ENCODE data around the gene STPG1.

The STPG1 gene

DNA sequence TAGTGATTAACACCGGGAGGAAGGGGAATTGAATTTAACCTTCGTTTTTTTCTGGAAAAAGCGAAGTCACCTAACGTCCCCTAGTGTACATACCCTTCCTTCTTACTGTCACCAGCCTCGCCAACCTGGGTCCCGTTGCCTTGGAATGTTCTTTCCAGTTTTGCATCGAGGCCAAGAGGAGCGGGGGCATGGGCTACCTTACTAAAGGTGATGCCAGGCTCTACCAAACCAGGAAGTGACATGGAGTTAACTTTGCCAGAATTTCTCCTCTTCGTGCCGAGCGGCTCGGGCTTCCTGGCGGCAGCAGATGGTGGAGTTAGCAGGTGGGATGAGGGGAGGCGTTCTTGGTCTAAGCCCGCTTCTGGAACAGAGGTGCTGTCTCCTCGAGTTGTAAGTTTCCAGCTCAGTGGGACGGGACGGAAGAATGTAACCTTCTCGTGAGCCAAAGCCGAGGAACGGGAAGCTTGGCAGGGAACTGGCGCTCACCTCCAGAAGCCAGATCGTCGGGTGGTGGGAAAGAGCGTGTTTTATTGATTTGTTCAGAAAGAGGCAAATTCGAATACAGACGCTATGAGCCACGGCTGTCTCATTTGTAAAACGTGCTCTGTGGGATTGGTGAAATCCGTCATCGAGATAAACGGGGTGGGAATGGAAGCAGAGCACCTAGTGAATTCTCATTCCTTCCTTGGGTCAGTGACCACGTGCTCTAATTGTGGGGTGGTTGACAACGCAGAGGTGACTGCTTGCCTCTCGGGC, 2.5 kb upstream of the STPG1 start:
- no peak for DNase-seq (ENCODE audit: extremely low spot score)
- POLR2A ChIA-PET: interaction anchor here (1.0 to 1.2 kb wide), 2 partner anchors 86 to 329 kb away, joined by 3 to 7 read pairs; partner anchors contain the start of genes CLIC4 and RCAN3
- CTCF ChIA-PET: interaction anchor here (0.8 to 9.8 kb wide), 42 partner anchors 9 to 644 kb away, joined by 3 to 99 read pairs (median 5); partner anchors contain the start of gene IFNLR1
- TF ChIP-seq CTCF (IDR thresholded peaks at IDR 0.05; ENCODE audit: control extremely low read depth, extremely low read depth, low read depth, missing control alignments): no peak

- DNase-seq (ENCODE audit: extremely low spot score): peak; percentile 97
- ChIA-PET POLR2A (interaction anchor here (0.7 to 1.2 kb wide), 3 partner anchors 66 to 330 kb away, joined by 3 to 7 read pairs (median 3); partner anchors contain the start of genes CLIC4 and RCAN3), CTCF (interaction anchor here (0.8 to 9.8 kb wide), 45 partner anchors 8 to 643 kb away, joined by 3 to 99 read pairs (median 5); partner anchors contain the start of gene IFNLR1)
- TF ChIP-seq CTCF (IDR thresholded peaks at IDR 0.05; ENCODE audit: control extremely low read depth, extremely low read depth, low read depth, missing control alignments): peak; percentile 85
Observed at GRCh38 chr1:24415334-24415909, 1.8 kb upstream of the STPG1 start, which contains the start of gene NIPAL3. Gene NIPAL3 (plus strand): TSS chr1:24415802. CDS start chr1:24419548, 3,746 bp downstream.

DNA sequence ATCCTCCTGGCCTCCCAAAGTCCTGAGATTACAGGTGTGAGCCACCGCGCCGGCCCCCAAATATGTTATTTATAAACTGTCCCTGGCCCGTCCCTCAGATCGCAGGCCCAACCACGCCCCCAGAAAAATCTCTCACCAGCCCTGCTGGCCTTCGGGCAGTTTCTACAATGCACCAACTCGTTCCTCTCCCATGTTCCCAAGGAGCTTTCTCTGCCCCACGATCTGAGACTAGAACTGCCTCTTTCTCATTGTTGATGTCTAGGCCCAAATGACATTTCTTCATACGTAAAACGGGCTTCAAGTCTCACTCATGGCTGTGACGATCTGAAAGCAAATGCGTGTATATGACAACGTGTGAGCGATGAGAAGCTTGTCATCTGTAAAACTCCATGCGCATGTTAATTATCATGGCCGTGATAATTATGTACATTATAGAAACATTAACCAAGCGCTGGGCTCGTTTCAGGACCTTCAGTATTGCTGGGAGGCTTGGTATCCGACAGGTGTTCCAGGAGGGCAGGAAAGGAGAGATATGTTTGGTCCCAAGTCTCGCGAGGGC, 1.3 kb upstream of the STPG1 start:
- no peak for TF ChIP-seq CTCF (IDR thresholded peaks at IDR 0.05; ENCODE audit: control extremely low read depth, extremely low read depth, low read depth, missing control alignments)
- ChIA-PET POLR2A (interaction anchor here (0.7 to 1.0 kb wide), 2 partner anchors 67 to 330 kb away, joined by 3 to 7 read pairs; partner anchors contain the start of gene CLIC4), CTCF (interaction anchor here (0.8 to 9.8 kb wide), 45 partner anchors 8 to 643 kb away, joined by 3 to 99 read pairs (median 5); partner anchors contain the start of gene IFNLR1)
- no peak for DNase-seq (ENCODE audit: extremely low spot score)

DNA sequence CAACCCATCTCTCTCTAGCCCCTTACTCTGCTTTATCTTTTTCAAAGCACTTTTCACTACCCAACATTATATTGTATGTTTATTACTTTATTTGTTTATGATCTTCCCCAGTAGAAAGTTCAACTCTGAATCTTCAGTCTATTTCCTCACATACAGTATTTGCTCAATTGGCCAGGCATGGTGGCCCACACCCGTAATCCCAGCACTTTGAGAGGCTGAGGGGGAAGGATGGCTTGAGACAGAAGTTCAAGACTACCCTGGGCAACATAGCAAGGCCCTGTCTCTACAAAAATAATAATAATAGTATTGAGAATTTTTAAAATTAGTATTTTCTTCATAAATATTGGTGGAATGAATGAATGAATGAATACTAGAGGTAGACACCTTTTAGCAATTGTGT, 1.2 kb downstream of the STPG1 start:
- CTCF ChIA-PET: interaction anchor here (1.3 to 9.8 kb wide), 7 partner anchors 9 to 212 kb away, joined by 3 to 99 read pairs (median 15); no protein-coding TSS in a partner anchor
- TF ChIP-seq CTCF (IDR thresholded peaks at IDR 0.05; ENCODE audit: control extremely low read depth, extremely low read depth, low read depth, missing control alignments): no peak
- POLR2A ChIA-PET: no interaction called here
- no peak for DNase-seq (ENCODE audit: extremely low spot score)

DNA sequence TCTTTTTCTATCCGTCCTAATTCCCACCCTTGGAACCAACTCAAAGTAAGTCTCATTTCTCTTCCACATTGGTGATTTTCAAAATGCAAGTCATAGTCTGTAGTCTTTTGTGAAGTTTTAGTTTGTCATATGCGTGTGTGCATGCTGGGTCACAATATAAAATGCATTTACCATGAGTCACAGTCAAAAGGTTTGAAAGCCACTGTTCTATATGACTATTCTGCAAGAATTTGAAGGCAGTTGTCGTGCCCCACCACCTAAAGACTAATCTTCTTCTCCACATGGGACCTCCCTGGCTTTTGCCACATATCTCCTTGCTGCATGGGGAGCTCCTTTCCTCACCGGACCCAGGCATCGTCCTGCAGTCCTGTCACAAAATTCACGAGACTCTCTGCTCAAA, 1.6 kb downstream of the STPG1 start:
- no peak for DNase-seq (ENCODE audit: extremely low spot score)
- ChIA-PET CTCF (interaction anchor here (1.0 to 9.8 kb wide), 7 partner anchors 8 to 262 kb away, joined by 3 to 98 read pairs (median 4); no protein-coding TSS in a partner anchor), POLR2A (no interaction called here)
- TF ChIP-seq CTCF (IDR thresholded peaks at IDR 0.05; ENCODE audit: control extremely low read depth, extremely low read depth, low read depth, missing control alignments): no peak

- POLR2A ChIA-PET: no interaction called here
- CTCF ChIA-PET: interaction anchor here (1.0 to 9.8 kb wide), 5 partner anchors 11 to 260 kb away, joined by 3 to 98 read pairs (median 11); no protein-coding TSS in a partner anchor
- DNase-seq (ENCODE audit: extremely low spot score): no peak
- TF ChIP-seq CTCF (IDR thresholded peaks at IDR 0.05; ENCODE audit: control extremely low read depth, extremely low read depth, low read depth, missing control alignments): no peak
Observed at GRCh38 chr1:24410750-24411149, 2.8 kb downstream of the STPG1 start.

All from GM10248 (cell line).